Esophagus squamous epithelium (tissue), 5 donors: ENCODE measurements around the gene C19orf12. TPM values are rescaled to one million over a fixed set of nuclear protein-coding genes. Genes with fewer than 3 reads are reported as not detected.

Experiments used
- DNase-seq: peaks from one replicate; lab custom pipeline; 2025; lab: John Stamatoyannopoulos, UW
- H3K27ac ChIP-seq, 4 donors: fragments of 200-600 bp; sonication (generic); one replicate each; pipeline ENCODE4 v1.5.1; 2016 to 2019; ENCODE audit warnings: mild to moderate bottlenecking in 1 of 4
- H3K27me3 ChIP-seq, 4 donors: fragments of 200-600 bp; sonication (generic); 1 replicate in 3 of 4; 2 replicates in 1 of 4; pipeline versions ENCODE4 v1.5.1 to v1.6.0; 2017 to 2021; ENCODE audit warnings: antibody characterized with exemption in 1 of 4
- H3K36me3 ChIP-seq, 3 donors: fragments of 200-600 bp; sonication (generic); one replicate each; pipeline ENCODE4 v1.5.1; 2016 to 2019
- H3K4me1 ChIP-seq, 3 donors: fragments of 200-600 bp; sonication (generic); one replicate each; pipeline ENCODE4 v1.5.1; 2017 to 2019
- H3K4me3 ChIP-seq, 4 donors: fragments of 200-600 bp; sonication (generic); 1 replicate in 3 of 4; 2 replicates in 1 of 4; pipeline ENCODE4 v1.5.1; 2016 to 2019; ENCODE audit warnings: mild to moderate bottlenecking in 2 of 4, moderate library complexity in 1 of 4
- H3K9me3 ChIP-seq, 3 donors: fragments of 200-600 bp; sonication (generic); one replicate each; pipeline ENCODE4 v1.5.1; 2016 to 2019
- POLR2A ChIP-seq, 4 donors: fragments of 450-650 bp; IDR thresholded peaks; one replicate each; pipeline ENCODE4 v1.6.1; 2017; ENCODE audit warnings: antibody characterized with exemption in 4 of 4, mild to moderate bottlenecking in 4 of 4, moderate library complexity in 3 of 4
- WGBS, 2 donors: methylation state at CpG; one replicate each; pipeline ENCODE4 v1.1.5; 2018; 5-methylcytosine and 5-hydroxymethylcytosine counted together
- intact Hi-C: fragments of 100-400 bp; cut with DNase I; formaldehyde crosslinking; loops from one replicate; pipeline ENCODE4 v1.15.0; 2022
- total RNA-seq, 4 donors: library from RNA; depleted of rRNA; stranded (reverse); fragments of >200 nt; gene quantifications; one replicate each; pipeline ENCODE4 v1.1.0, GENCODE V29; 2016
- TF ChIP-seq, protein P1 (sequence below), 6 experiments: fragments of 450-650 bp in 4 of 6; fragments of 200-600 bp in 2 of 6; sonication (generic) in 2 of 6; IDR thresholded peaks; one replicate each; pipeline ENCODE4 v1.5.1; 2016 to 2019; ENCODE audit warnings: antibody characterized with exemption in 6 of 6, mild to moderate bottlenecking in 4 of 6, moderate library complexity in 4 of 6
- donor health status: DM: yes; HTN: yes; CAD: no.

C19orf12 gene
- total RNA-seq, 4 donors from 2014 or later = 11.2 to 21.6 (median 18.3) TPM

DNA sequence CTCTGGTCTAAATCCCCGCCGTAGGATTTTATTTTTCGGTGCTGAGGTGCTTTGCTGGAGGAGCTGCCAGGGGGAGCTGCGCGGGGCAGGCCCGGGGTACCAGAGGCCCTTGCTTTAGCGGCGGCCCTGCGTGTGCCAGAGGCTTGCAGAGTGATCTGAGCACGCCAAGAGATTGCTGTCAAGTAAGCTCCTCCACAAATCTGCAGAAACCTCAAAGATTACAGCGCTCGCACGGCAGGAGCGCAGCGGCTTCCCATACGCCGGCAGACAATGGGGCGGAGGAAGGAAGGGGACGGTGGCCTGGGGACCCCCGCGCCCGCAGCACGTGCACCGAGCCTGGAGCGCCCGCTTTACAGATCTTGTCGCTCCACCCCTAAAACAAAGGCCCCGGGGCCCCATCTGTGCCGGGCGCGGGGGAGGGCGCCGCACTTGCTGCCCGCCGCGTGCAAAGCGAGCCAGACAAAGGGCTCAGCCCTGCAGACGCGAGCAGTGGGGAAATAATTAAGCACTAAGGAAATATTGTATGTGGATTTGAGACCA lies 9.1 kb upstream of the C19orf12 start:
- Histone ChIP-seq H3K27me3 (peaks cover 0 to 65% (median 2%) of the 10 kb centered on the region in 4 donors), H3K4me3 (peak overlapping the region in 3 of 4 donors; percentile 26 to 59 (median 30)), H3K27ac (no peak overlapping the region), H3K36me3 (no peaks in the 10 kb centered on the region), H3K4me1 (peaks cover 0 to 12% (median 5%) of the 10 kb centered on the region in 3 donors), H3K9me3 (no peaks in the 10 kb centered on the region)
- no peak for DNase-seq
- intact Hi-C loops = no loop called here
- TF ChIP-seq, protein P1, sequence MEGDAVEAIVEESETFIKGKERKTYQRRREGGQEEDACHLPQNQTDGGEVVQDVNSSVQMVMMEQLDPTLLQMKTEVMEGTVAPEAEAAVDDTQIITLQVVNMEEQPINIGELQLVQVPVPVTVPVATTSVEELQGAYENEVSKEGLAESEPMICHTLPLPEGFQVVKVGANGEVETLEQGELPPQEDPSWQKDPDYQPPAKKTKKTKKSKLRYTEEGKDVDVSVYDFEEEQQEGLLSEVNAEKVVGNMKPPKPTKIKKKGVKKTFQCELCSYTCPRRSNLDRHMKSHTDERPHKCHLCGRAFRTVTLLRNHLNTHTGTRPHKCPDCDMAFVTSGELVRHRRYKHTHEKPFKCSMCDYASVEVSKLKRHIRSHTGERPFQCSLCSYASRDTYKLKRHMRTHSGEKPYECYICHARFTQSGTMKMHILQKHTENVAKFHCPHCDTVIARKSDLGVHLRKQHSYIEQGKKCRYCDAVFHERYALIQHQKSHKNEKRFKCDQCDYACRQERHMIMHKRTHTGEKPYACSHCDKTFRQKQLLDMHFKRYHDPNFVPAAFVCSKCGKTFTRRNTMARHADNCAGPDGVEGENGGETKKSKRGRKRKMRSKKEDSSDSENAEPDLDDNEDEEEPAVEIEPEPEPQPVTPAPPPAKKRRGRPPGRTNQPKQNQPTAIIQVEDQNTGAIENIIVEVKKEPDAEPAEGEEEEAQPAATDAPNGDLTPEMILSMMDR (IDR thresholded peaks at IDR 0.05) = no peak
- TF ChIP-seq POLR2A (IDR thresholded peaks at IDR 0.05) = no peak
- WGBS, 2 donors = 2 to 7% methylated on average over 3 to 18 of the region's 39 CpGs

DNA sequence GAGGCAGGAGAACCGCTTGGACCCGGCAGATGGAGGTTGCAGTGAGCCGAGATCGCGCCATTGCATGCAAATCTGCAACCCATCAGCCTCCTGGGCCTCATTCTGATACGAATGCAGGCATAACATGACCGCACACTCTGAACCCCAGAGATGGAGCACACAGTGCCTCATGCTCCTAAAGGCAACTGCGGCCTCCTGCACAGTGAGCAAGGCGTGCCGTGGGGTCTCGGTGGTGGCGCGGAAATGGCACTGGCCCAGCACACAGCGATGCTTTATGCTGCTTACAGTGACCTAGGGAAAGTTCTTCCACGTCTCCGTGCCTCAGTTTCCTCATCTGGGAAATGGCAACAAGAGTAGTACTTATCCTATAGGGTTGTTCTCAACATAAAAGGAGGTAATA lies 2.0 kb upstream of the C19orf12 start:
- H3K4me1 ChIP-seq = peaks cover 21 to 47% (median 23%) of the 10 kb centered on the region in 3 donors
- WGBS, 2 donors = 82 to 84% methylated on average over 11 to 13 of the region's 16 CpGs
- no peaks in the 10 kb centered on the region for H3K27me3 ChIP-seq
- peaks cover 0 to 10% (median 0%) of the 10 kb centered on the region in 3 donors for H3K36me3 ChIP-seq
- intact Hi-C loops = loop anchor here (5.0 kb wide), 1 partner anchor 110 kb away; the partner anchor contains the start of gene POP4
- TF ChIP-seq, protein P1 (IDR thresholded peaks at IDR 0.05) = no peak
- TF ChIP-seq POLR2A (IDR thresholded peaks at IDR 0.05) = no peak
- no peaks in the 10 kb centered on the region for H3K9me3 ChIP-seq
- no peak for DNase-seq
- H3K27ac ChIP-seq = no peak overlapping the region
- H3K4me3 ChIP-seq = no peak overlapping the region

DNA sequence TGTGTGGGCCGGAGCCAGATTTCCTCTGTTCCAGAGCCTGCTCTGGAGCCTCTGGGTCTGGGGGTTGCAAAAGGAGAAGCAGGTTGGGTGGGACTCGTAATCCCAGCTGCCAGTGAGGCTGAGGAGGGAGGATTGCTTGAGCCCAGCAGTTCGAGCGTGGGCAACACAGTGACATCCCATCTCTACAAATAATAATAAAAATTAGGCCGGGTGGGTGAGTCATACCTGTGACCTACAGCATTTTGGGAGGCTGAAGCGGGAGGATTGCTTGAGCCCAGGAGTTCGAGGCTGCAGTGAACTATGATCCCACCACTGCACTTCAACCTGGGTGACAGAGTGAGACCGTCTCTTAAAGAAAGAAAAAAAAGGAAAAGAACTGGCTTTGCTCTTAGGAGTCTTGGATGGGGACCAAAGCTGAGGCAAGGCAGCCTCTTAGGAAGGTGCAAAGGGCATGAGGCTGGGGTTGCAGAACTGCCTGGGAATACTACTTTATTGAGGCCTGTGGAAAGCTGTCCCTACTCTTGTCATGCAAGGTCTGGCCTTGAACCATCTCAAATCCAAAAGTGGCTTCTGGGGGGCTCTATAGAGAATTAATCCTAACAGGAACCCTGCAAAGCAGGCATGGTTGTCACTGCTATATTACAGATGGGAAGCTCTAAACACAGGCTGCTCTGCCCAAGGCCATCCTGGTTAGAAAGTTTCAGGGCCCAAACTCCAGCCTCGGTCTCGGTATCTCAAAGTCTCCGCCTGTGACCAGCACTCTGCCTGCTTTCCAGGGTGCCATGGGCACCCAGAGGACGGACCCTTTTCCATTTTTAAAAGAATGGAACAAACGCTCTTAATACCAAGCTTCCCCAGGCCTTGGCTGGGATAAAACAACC lies 880 bp upstream of the C19orf12 start:
- intact Hi-C loops = loop anchor here (5.0 kb wide), 1 partner anchor 109 kb away; the partner anchor contains the start of gene POP4
- WGBS, 2 donors = 9 to 15% methylated on average over 7 to 8 of the region's 13 CpGs
- Histone ChIP-seq H3K27me3 (no peaks in the 10 kb centered on the region), H3K36me3 (peaks cover 0 to 10% (median 0%) of the 10 kb centered on the region in 3 donors), H3K9me3 (no peaks in the 10 kb centered on the region), H3K27ac (peak overlapping the region; percentile 93 to 98 (median 96)), H3K4me3 (peak overlapping the region; percentile 79 to 98 (median 88)), H3K4me1 (peaks cover 21 to 57% (median 23%) of the 10 kb centered on the region in 3 donors)
- TF ChIP-seq, protein P1 (IDR thresholded peaks at IDR 0.05) = no peak
- no peak for TF ChIP-seq POLR2A (IDR thresholded peaks at IDR 0.05)
- no peak for DNase-seq

DNA sequence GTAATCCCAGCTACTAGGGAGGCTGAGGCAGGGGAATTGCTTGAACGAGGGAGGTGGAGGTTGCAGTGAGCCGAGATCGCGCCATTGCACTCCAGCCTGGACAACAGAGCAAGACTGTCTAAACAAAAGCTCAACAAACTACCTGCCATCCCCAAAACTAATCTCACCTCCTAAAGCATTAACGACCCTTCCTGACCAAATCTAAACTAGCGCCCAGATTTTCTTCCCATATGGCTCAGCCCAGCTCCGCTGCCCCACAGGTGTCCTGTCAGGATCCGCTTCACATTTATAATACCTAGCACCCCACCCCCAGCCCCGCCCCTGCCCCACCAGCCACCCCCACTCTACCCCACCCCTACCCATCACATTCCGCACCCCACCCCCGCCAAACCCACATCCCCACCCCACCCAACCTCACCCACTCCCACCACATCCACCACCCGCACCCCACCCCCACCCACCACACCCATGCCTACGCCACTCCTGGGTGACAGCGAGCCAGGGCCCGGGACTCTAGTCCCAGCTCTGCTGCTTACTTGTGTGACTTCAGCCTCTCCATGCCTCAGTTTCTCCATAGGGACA lies 599 bp downstream of the C19orf12 start:
- H3K27ac ChIP-seq = peak overlapping the region; percentile 93 to 98 (median 96)
- no peak for DNase-seq
- no peaks in the 10 kb centered on the region for H3K9me3 ChIP-seq
- H3K27me3 ChIP-seq = no peaks in the 10 kb centered on the region
- peaks cover 21 to 57% (median 23%) of the 10 kb centered on the region in 3 donors for H3K4me1 ChIP-seq
- intact Hi-C loops = no loop called here
- WGBS, 2 donors = 25 to 31% methylated on average over 8 to 11 of the region's 15 CpGs
- TF ChIP-seq, protein P1 (IDR thresholded peaks at IDR 0.05) = no peak
- no peak for TF ChIP-seq POLR2A (IDR thresholded peaks at IDR 0.05)
- H3K4me3 ChIP-seq = peak overlapping the region; percentile 79 to 98 (median 88)
- peaks cover 0 to 10% (median 0%) of the 10 kb centered on the region in 3 donors for H3K36me3 ChIP-seq
